HUES6 (cell line): ENCODE results near the gene WBP2.

Experiments
- H3K27ac ChIP-seq: 2 replicates; pipeline ENCODE4 v1.7.0; 2013; ENCODE audit warnings: low read depth, mild to moderate bottlenecking, low read length, inconsistent platforms
- H3K27me3 ChIP-seq: 2 replicates; pipeline ENCODE4 v1.6.1; 2013; ENCODE audit warnings: low read length; ENCODE audit not compliant: control insufficient read depth, insufficient read depth
- H3K36me3 ChIP-seq: 2 replicates; pipeline ENCODE4 v1.6.1; 2013; ENCODE audit warnings: low read length; ENCODE audit not compliant: control insufficient read depth, insufficient read depth
- H3K4me1 ChIP-seq: 2 replicates; pipeline ENCODE4 v1.6.1; 2013; ENCODE audit warnings: low read length; ENCODE audit not compliant: control insufficient read depth, insufficient read depth
- H3K4me3 ChIP-seq: 2 replicates; pipeline ENCODE4 v1.5.1; 2013; ENCODE audit warnings: low read depth, low read length
- H3K9ac ChIP-seq: one replicate; pipeline ENCODE4 v1.6.1; 2013; ENCODE audit warnings: mild to moderate bottlenecking, low read length
- H3K9me3 ChIP-seq: 2 replicates; pipeline ENCODE4 v1.6.1; 2013; ENCODE audit warnings: low read depth, low read length; ENCODE audit not compliant: control insufficient read depth, insufficient read depth

The WBP2 gene

DNA sequence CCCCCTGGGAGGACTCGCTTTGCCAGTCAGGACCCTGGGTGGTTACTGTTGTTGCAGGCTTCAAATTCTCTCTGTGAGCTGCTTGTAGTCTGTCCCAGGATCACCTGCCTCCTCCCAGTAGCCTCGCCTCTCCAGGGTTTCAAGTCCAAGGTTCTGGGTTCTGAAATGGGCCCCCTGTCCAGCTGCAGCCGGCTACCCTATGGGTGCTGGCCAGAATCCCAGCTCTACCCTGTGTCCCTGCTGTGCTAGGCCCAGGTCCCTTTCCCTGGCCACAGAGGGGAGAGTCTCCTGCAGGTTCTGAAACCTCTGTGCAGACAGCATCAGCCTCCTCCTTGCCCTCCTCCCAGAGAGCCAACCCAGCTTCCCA, 32.4 kb downstream of the WBP2 start:
- peaks cover 12% of the 10 kb centered on the region for H3K4me1 ChIP-seq
- no peak overlapping the region for H3K4me3 ChIP-seq
- H3K9ac ChIP-seq, result no peak overlapping the region
- no peaks in the 10 kb centered on the region for H3K9me3 ChIP-seq
- no peaks in the 10 kb centered on the region for H3K27me3 ChIP-seq
- peaks cover 79% of the 10 kb centered on the region for H3K36me3 ChIP-seq
- H3K27ac ChIP-seq, result no peak overlapping the region

DNA sequence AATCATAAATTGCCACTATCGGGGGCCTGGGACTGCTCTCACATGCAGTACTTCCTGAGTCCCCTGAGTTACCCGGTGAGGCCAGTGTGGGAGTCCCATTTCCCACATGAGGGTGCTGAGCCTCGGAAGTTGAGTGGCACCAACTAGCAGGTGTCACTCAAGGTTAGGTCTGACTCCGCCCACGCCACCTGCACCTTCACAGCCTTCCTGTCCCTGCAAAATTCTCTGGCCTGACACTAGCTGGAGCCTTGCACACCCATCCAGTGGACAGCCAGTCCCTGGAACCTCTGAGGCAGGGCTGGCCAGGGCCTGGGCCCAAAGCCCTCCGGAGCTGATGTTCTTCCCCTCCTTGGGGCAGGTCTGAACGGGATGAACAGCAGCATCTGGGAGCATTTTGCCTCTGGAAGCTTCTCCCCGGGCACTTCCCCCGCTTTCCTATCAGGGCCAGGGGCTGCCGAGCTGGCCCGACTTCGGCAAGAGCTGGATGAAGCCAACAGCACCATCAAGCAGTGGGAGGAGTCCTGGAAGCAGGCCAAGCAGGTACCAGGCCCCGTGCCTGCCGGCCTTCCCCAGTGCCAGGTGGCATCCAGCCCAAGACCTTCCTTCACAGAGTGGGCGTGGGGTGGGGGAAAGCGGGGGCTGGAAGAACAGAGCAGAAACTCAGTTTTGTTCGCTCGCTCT, 32.9 kb downstream of the WBP2 start:
- Histone ChIP-seq H3K9me3 (no peaks in the 10 kb centered on the region), H3K27ac (no peak overlapping the region), H3K9ac (no peak overlapping the region), H3K36me3 (peaks cover 85% of the 10 kb centered on the region), H3K4me1 (peaks cover 9% of the 10 kb centered on the region), H3K4me3 (no peak overlapping the region), H3K27me3 (no peaks in the 10 kb centered on the region)

DNA sequence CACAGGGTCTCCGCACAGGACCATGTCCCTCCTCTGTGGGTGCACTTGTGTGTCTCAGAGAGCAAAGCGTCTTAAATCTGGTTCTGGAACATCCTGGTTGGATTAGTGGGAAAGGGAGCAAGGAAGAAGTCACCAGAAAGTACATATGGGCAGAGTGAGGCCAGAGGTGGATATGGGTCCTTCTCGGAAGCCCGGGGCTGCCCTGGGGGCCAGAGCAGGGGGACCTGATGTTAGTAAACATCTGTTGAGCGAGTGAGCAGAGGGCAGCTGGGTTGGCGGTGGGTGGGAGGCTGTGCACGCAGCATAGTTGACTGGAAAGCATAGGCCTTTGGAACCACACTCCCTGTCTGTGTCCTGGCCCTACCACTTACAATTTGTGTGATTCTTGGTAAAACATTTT, 33.6 kb downstream of the WBP2 start:
- Histone ChIP-seq H3K36me3 (peaks cover 88% of the 10 kb centered on the region), H3K9ac (no peak overlapping the region), H3K4me1 (0 out of 2 replicates have a peak, but pooled peaks cover 2% of the 10 kb centered on the region), H3K27ac (no peak overlapping the region), H3K9me3 (no peaks in the 10 kb centered on the region), H3K27me3 (no peaks in the 10 kb centered on the region), H3K4me3 (no peak overlapping the region)

DNA sequence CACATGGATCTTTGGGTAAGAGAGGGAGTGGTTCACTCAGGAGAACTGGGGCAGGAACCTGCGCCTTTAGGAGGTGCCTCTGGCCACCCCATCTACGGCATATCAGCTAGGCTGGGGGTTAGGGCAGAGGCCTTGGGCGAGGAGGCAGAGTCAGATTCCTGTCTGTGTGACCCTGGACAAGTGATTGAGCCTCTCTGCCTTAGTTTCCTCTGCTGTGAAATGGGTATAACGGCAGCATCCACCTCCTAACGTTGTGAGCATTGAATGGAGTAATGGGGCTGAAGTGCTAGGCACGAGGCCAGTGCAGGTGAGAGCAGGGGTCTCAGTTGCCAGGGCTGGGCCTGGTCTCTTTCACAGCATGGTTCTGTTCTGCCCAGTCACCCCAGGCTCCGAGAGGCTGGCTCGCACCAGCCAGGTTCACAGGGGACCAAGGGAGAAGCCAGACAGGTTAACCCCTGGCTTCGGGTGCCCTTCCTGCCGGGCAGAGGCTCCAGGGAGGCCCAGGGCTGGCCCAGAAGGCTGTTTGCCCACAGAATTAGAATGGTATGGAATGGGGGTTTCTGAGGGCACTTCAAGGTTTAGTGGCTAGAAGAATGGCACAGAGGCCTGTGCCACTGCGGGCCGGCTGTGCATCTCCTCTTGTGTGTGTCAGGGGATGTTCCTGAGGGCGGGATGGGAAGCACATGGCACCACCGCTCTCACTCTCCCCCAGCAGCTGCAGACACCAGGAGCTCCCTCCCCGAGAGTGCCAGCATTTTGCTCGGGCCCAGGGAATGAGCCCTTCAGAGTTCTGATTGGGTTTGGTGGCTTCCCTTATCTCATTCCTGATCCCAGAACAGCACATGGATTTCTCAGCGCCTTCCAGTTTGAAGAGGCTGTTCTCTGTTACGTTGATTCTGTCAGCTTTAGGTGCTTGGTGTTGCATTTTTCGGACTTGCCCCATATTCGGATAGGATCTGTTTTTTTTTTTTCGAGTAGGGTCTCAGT, 34.7 kb downstream of the WBP2 start:
- no peak overlapping the region for H3K4me3 ChIP-seq
- H3K27me3 ChIP-seq, result no peaks in the 10 kb centered on the region
- no peaks in the 10 kb centered on the region for H3K4me1 ChIP-seq
- no peaks in the 10 kb centered on the region for H3K9me3 ChIP-seq
- peaks cover 91% of the 10 kb centered on the region for H3K36me3 ChIP-seq
- no peak overlapping the region for H3K27ac ChIP-seq
- H3K9ac ChIP-seq, result no peak overlapping the region

DNA sequence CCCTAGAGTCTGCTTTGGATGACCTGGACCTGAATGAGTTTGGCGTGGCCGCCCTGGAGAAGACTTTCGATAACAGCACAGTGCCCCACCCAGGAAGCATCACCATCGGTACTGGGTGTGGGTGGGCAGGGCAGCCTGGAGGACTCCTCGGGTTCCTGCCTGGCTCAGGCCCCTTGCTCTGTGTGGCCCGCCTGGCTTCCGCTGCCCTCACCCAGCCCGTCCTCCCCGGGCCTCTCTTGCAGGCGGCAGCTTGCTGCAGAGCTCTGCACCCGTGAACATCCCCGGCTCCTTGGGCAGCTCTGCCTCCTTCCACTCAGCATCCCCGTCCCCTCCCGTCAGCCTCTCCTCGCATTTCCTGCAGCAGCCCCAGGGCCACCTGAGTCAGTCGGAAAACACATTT, 35.5 kb downstream of the WBP2 start:
- Histone ChIP-seq H3K9me3 (no peaks in the 10 kb centered on the region), H3K27ac (no peak overlapping the region), H3K36me3 (peaks cover 97% of the 10 kb centered on the region), H3K4me3 (no peak overlapping the region), H3K4me1 (no peaks in the 10 kb centered on the region), H3K27me3 (no peaks in the 10 kb centered on the region), H3K9ac (no peak overlapping the region)

DNA sequence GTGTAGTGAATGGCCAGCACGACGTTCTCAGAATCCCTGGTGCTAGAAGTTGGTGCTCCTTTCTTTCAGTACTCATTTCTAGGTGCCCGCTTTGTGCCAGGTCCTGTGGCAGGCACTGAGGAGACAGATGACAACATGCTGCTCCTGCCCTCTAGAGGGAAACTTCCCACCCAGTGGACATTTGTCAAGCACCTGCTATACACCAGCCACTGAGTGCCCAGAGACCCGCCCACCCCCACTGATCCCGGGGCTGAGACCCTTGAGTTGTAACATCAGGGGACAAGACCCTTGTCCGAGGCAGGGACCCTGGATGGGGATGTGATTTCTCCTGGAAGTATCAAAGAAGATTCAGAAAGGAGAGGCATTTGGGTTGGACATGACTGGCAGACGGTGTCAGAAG, 36.0 kb downstream of the WBP2 start:
- Histone ChIP-seq H3K4me3 (no peak overlapping the region), H3K4me1 (no peaks in the 10 kb centered on the region), H3K27ac (no peak overlapping the region), H3K36me3 (peaks cover 96% of the 10 kb centered on the region), H3K9me3 (no peaks in the 10 kb centered on the region), H3K9ac (no peak overlapping the region), H3K27me3 (no peaks in the 10 kb centered on the region)

DNA sequence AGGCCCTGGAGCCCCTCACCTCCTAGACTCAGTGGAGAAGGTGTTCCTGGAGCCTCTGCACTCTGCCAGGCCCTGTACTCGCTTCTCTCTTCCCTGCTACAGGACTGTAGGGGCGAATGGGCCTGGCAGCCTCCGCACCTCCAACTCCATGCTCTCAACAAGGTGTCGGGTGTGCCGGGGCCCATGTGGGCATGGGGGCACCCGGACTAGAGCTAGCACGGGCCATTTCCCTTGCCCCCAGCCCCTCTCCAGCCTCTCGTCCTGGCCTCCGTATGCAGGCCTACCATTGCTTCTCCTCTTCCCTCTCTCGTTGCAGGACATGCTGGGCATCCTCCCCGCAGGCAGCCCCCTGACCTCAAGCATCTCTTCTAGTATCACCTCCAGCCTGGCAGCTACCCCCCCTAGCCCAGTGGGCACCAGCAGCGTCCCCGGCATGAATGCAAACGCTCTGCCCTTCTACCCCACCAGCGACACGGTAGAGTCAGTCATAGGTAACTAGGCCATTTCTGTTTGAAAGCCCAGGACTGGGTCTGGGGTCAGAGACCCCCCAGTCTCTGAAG, 36.7 kb downstream of the WBP2 start:
- H3K4me3 ChIP-seq, result no peak overlapping the region
- H3K27ac ChIP-seq, result no peak overlapping the region
- no peaks in the 10 kb centered on the region for H3K27me3 ChIP-seq
- H3K4me1 ChIP-seq, result no peaks in the 10 kb centered on the region
- peaks cover 96% of the 10 kb centered on the region for H3K36me3 ChIP-seq
- peak overlapping the region; percentile 30 for H3K9ac ChIP-seq
- no peaks in the 10 kb centered on the region for H3K9me3 ChIP-seq

DNA sequence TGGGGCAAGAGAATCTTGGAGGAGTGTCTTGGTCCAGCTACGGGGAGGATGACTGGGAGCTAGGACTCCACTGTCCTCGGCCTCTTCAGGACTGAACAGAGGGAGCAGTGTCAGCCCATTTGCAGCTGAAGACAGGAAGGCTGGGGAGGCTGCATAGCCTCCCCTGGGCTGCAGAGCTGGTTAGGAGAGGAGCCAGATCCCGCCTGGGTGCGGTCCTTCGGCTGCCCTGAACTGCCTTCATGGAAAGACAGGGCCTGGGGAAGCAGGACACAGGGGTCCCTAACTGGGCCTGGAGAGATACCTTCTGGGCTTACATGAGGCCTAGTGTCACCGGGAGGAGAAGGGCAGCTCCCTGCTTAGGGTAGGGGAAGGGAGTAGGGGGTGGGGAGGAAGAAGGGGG, 37.6 kb downstream of the WBP2 start:
- Histone ChIP-seq H3K4me1 (no peaks in the 10 kb centered on the region), H3K27ac (no peak overlapping the region), H3K4me3 (no peak overlapping the region), H3K9me3 (no peaks in the 10 kb centered on the region), H3K36me3 (peaks cover 96% of the 10 kb centered on the region), H3K9ac (no peak overlapping the region), H3K27me3 (no peaks in the 10 kb centered on the region)

DNA sequence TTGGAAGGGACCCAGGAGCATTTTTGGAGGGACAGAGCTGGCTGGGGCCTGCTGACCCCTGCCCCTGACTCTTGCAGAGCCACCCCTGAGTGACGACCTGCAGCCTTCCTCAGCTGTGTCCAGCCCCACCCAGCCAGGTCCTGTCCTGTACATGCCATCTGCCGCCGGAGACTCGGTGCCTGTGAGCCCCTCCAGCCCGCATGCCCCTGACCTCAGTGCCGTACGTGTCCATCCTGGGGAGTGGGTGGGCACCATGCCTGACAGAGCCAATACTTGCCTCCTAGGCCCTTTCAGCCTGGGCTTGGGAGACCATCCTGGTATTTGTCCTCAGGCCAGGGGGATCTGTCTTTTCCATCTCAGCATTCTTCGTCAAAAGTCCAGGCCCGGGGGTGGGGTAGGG, 38.4 kb downstream of the WBP2 start:
- Histone ChIP-seq H3K4me1 (no peaks in the 10 kb centered on the region), H3K27me3 (no peaks in the 10 kb centered on the region), H3K9ac (no peak overlapping the region), H3K4me3 (no peak overlapping the region), H3K27ac (no peak overlapping the region), H3K9me3 (no peaks in the 10 kb centered on the region), H3K36me3 (peaks cover 96% of the 10 kb centered on the region)

DNA sequence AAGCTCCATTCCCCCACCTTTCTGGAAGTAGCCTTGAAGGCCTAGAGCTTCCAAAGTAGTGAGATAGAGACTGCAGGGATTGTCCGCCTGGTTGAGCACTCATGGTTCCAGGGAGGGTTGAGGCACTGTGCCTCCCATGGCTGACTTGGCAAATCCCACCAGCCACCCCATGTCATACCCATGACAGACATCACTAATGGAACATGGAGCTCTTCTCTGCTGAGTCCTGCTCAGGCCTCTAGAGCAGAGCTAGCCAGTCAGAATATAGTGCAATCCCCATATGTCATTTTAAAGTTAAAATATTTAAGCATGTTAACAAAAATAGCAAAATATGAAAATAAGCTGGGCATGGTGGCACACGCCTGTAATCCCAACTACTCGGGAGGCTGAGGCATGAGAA, 39.7 kb downstream of the WBP2 start:
- Histone ChIP-seq H3K9me3 (no peaks in the 10 kb centered on the region), H3K9ac (no peak overlapping the region), H3K27ac (no peak overlapping the region), H3K27me3 (no peaks in the 10 kb centered on the region), H3K36me3 (peaks cover 95% of the 10 kb centered on the region), H3K4me1 (no peaks in the 10 kb centered on the region), H3K4me3 (no peak overlapping the region)

DNA sequence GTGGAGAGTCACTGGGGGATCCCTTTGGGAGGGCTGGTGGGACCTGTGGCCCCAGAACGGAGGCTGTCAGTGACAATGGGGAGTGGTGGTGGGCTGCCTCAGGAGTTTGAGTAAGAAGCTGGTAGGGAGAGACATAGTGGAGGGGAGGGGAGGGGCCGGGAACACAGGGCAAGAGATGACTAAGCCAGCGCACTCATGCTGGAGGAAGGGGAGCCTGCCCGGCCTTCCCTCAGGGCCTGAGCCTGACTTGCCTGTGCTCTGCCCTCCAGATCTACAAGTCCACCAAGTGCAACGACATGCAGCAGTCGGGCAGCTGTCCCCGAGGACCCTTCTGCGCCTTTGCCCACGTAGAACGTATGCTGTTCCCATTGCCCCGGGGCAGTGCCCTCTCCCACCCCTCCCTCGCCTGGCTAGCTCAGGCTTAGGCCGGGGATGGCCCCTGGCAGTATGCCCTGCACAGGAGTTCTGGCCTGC, 40.2 kb downstream of the WBP2 start:
- Histone ChIP-seq H3K4me1 (no peaks in the 10 kb centered on the region), H3K27ac (no peak overlapping the region), H3K27me3 (no peaks in the 10 kb centered on the region), H3K4me3 (no peak overlapping the region), H3K9me3 (no peaks in the 10 kb centered on the region), H3K36me3 (peaks cover 94% of the 10 kb centered on the region), H3K9ac (no peak overlapping the region)
